Stimulated activated naive CD8-positive, alpha-beta T cell treated with anti-CD3 and anti-CD28 coated beads, Interleukin-15, Interleukin-2, amounts not matched to agents 100 ng/mL and 50 ng/mL, for 24 hours (primary cell): Measurements from ENCODE around the gene VSTM5.
A peak's percentile ranks its signal among the peaks of the same experiment; 100 is the strongest.
"Not testable (repeated sequence)": the region's sequence is repeated elsewhere in the genome, so short reads cannot be mapped to it uniquely, and the experiment has no call there.

ENCODE experiments used
- H3K27ac Mint-ChIP-seq: one replicate; pipeline ENCODE4 v1.8.0; 2021; ENCODE audit warnings: mild to moderate bottlenecking, mixed read lengths
- H3K27me3 Mint-ChIP-seq: one replicate; pipeline ENCODE4 v1.8.0; 2021; ENCODE audit warnings: mixed read lengths
- H3K36me3 Mint-ChIP-seq: one replicate; pipeline ENCODE4 v1.8.0; 2021; ENCODE audit warnings: low read depth, mixed read lengths
- H3K4me1 Mint-ChIP-seq: one replicate; pipeline ENCODE4 v1.8.0; 2021; ENCODE audit warnings: low read depth, mixed read lengths
- H3K4me3 Mint-ChIP-seq: one replicate; pipeline ENCODE4 v1.8.0; 2021; ENCODE audit warnings: mild to moderate bottlenecking, mixed read lengths
- H3K9me3 Mint-ChIP-seq: one replicate; pipeline ENCODE4 v1.8.0; 2021; ENCODE audit warnings: mixed read lengths

Gene VSTM5

DNA sequence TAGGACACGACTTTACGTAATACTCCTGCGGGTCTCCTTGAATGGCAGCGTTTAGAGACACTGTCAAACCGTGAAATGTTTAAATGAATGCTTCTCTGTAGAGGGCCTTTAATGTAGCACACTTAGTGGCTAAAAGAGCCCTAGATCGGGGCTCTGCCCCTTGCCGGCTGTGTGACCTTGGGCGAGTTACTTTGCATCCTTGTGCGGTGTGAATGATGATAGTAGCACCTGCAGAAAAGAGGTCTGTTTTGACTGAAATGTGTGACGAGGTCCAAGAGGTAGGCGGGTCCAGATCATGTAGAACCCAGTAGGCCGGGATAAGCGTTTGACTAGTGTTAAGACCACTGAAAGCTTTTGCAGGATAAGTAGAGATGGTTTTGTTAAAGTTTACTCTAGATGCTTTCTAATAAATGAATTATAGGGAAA lies 65.5 kb downstream of the VSTM5 start:
- H3K4me1 Mint-ChIP-seq, result peaks cover 47% of the 10 kb centered on the region
- peak overlapping the region; percentile 98 for H3K27ac Mint-ChIP-seq
- peak overlapping the region; percentile 100 for H3K4me3 Mint-ChIP-seq
- H3K36me3 Mint-ChIP-seq, result peaks cover 50% of the 10 kb centered on the region
- H3K27me3 Mint-ChIP-seq, result no peaks in the 10 kb centered on the region
- H3K9me3 Mint-ChIP-seq, result no peaks in the 10 kb centered on the region

DNA sequence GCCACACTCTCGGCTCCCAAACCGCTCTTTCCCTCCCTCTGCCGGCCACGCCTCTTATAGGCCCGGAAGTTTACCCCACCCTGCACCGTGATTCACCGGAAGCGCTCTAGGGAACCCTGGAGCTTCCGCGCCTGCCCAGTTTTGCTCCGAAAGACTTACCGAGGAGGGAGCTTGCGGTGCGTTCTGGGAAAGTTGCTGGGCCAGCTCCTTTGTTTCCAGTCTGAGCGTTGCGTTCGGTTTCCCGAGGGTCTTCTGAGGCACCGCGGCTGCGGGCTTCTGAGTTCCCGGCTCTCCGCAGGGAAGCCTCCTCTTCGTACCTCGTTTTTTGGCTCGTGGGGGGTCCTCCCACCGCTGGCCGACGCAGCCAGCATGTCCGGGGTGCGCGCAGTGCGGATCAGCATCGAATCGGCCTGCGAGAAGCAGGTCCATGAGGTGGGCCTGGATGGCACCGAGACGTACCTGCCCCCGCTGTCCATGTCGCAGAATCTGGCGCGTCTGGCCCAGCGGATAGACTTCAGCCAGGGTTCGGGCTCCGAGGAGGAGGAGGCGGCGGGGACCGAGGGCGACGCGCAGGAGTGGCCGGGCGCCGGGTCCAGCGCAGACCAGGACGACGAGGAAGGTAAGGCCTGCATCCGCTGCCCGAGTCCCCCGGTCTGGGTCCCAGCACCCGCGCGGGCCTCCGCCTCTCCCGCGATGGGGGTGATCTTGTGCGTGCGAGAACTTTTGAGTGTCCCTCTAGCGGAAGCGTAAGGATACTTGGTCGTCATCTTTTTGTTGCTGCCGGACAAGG lies 66.1 kb downstream of the VSTM5 start, which contains the start of gene MED17:
Gene MED17 (plus strand): TSS at position 138 of the 790 bp plus-strand sequence. CDS start 232 bp downstream, at position 370.
- no peaks in the 10 kb centered on the region for H3K27me3 Mint-ChIP-seq
- no peaks in the 10 kb centered on the region for H3K9me3 Mint-ChIP-seq
- H3K4me1 Mint-ChIP-seq, result peaks cover 47% of the 10 kb centered on the region
- peaks cover 51% of the 10 kb centered on the region for H3K36me3 Mint-ChIP-seq
- peak within 1 kb of the TSS; percentile 98 for H3K27ac Mint-ChIP-seq
- H3K4me3 Mint-ChIP-seq, result peak within 1 kb of the TSS; percentile 100

DNA sequence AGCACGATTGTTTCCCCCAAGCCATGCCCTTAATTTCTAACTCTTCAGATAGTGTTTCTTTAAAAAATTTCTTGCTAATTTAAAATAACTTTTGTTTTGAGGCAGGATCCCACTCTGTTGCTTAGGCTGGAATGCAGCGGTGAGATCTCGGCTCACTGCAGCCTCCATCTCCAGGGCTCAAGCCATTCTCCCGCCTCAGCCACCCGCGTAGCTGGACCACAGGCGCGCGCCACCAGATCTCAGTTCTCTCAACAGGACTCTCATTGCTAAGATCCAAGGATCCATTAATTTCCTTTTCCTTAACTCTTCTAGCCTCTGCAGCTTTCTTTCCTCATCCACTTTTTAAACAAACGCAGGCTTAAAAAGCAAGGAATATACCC lies 66.7 kb downstream of the VSTM5 start:
- H3K36me3 Mint-ChIP-seq, result peaks cover 48% of the 10 kb centered on the region
- no peaks in the 10 kb centered on the region for H3K9me3 Mint-ChIP-seq
- H3K27me3 Mint-ChIP-seq, result no peaks in the 10 kb centered on the region
- peak overlapping the region; percentile 98 for H3K27ac Mint-ChIP-seq
- H3K4me3 Mint-ChIP-seq, result peak overlapping the region; percentile 100
- H3K4me1 Mint-ChIP-seq, result peaks cover 46% of the 10 kb centered on the region

DNA sequence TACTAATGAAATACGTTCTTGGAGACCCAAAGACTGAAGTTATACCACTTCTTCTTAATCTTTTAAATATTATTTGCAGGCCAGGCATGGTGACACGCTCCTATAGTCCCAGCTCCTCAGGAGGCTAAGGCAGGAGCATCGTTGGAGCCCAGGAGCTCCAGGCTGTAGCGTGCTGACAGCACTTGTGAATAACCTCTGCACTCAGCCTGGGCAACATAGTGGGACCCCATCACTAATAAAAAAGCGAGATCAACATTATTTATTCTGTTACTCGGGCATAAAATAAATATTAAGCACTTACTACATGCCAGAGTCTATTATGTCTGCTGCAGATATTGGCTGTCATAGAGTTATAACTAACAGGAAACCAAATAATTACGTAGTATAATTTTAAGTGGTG lies 67.1 kb downstream of the VSTM5 start:
- H3K9me3 Mint-ChIP-seq, result no peaks in the 10 kb centered on the region
- H3K27me3 Mint-ChIP-seq, result no peaks in the 10 kb centered on the region
- peak overlapping the region; percentile 98 for H3K27ac Mint-ChIP-seq
- peaks cover 45% of the 10 kb centered on the region for H3K36me3 Mint-ChIP-seq
- peaks cover 44% of the 10 kb centered on the region for H3K4me1 Mint-ChIP-seq
- H3K4me3 Mint-ChIP-seq, result peak overlapping the region; percentile 100

DNA sequence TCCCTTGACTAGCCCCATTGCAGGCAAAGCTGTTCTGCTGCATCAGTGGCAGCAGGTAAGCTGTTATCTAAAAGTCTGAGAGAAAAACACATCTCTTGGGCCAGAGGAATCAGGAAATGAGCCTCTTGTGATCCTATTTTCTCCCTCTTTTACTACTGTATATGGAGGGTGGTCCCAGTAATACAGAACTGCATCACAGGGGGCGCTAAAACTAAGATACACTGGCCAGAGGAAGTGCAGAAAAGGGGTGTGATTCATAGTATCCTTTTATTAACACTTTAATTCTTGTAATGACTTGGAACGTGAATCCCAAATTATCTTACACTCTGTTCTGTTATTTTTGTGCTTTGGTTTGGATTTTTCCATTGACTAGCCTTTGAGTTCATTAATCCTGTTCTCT lies 75.1 kb downstream of the VSTM5 start:
- Mint-ChIP-seq H3K4me1 (no peaks in the 10 kb centered on the region), H3K27ac (no peak overlapping the region), H3K4me3 (no peak overlapping the region), H3K36me3 (peaks cover 4% of the 10 kb centered on the region), H3K9me3 (no peaks in the 10 kb centered on the region), H3K27me3 (no peaks in the 10 kb centered on the region)

DNA sequence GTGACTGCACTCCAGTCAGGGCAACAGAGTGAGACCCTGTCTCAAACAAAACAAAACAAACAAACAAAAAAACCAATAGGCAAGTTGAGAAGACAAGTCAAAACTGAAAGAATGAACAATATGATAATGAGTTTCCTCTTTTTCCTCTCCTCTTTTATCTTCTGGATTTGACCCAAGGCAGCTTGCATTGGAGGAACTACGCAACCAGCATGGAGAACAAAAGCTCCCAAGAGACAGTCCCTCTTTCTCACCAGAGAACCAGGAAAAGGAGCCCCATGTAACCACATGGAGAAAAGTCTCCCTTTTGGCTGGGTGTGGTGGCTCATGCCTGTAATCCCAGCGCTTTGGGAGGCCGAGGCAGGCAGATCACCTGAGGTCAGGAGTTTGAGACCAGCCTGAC lies 75.9 kb downstream of the VSTM5 start:
- H3K36me3 Mint-ChIP-seq, H3K4me3 Mint-ChIP-seq, H3K27ac Mint-ChIP-seq, H3K9me3 Mint-ChIP-seq, H3K4me1 Mint-ChIP-seq, H3K27me3 Mint-ChIP-seq: not testable (repeated sequence)

DNA sequence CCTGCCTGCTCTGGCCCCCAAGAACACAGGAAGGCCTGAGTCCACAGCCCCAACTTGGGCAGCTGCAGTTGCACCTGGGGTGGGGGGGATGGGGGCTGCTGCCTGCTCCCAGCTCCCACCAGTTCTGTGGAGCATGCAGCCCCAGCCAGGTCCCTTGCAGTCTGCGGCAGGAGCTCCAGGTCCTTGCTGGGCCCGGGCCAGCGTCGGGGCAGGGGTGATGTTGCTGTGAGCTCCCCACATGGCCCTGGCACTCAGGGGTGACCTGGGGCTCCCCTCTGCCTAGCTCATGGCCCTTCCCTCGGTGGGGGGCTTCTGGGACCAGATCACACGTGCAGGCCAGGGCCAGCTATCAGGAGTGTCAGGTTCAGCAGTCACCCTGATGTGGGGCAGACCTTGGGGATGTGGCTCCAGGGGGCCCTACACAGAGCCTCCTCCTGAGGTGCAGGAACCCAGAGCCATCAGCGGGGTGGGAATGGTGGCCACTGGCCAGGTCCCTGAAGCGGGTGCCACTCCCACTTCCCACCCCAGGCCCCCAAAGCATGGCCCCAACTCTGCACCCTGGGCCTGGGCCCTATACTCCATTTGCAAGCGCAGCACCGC lies 76.7 kb downstream of the VSTM5 start:
- no peaks in the 10 kb centered on the region for H3K9me3 Mint-ChIP-seq
- no peaks in the 10 kb centered on the region for H3K36me3 Mint-ChIP-seq
- H3K4me3 Mint-ChIP-seq, result no peak overlapping the region
- no peak overlapping the region for H3K27ac Mint-ChIP-seq
- no peaks in the 10 kb centered on the region for H3K4me1 Mint-ChIP-seq
- no peaks in the 10 kb centered on the region for H3K27me3 Mint-ChIP-seq

DNA sequence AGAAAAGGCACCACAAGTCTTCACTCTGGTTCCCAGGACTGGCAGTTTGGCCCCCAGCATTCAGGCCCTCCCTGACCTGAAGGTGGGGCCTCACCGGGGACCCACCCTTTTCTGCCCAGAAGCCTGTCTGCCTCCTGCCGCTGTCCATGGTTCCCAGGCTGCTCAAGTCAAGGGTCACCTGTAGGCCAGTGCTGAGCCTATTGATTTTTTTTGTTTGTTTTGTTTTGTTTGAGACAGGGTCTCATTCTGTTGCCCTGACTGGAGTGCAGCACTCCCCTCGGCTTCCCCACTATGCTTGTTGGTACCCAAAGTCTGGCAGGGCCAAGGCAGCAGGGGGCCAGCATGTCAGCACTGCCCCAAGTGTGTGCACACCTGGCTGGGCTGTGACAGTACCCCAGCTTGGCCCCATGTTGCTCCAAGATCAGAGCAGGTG lies 77.4 kb downstream of the VSTM5 start:
- Mint-ChIP-seq H3K4me1 (no peaks in the 10 kb centered on the region), H3K9me3 (no peaks in the 10 kb centered on the region), H3K27me3 (no peaks in the 10 kb centered on the region), H3K4me3 (no peak overlapping the region), H3K36me3 (no peaks in the 10 kb centered on the region), H3K27ac (no peak overlapping the region)

DNA sequence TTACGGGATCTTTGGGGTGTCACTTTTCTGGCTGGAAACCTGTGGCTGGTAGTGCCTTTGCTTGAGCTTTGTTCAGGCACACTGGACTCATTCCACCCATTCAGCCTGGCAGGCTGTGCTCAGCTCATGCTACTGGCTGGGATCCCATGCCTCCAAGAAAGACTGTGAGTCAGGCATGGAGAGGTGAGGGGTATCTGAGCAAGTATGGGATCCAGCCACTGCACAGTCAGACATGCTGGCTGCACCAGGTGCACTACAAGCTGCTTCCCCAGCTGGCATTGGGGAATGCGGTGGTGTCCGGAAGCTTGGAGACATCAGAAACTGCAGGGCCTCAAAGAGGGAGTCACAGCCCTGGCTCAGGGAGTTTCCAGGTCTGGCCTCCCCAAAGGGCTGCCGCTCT lies 78.3 kb downstream of the VSTM5 start:
- Mint-ChIP-seq H3K9me3 (no peaks in the 10 kb centered on the region), H3K4me1 (no peaks in the 10 kb centered on the region), H3K36me3 (no peaks in the 10 kb centered on the region), H3K27ac (no peak overlapping the region), H3K27me3 (no peaks in the 10 kb centered on the region), H3K4me3 (no peak overlapping the region)

DNA sequence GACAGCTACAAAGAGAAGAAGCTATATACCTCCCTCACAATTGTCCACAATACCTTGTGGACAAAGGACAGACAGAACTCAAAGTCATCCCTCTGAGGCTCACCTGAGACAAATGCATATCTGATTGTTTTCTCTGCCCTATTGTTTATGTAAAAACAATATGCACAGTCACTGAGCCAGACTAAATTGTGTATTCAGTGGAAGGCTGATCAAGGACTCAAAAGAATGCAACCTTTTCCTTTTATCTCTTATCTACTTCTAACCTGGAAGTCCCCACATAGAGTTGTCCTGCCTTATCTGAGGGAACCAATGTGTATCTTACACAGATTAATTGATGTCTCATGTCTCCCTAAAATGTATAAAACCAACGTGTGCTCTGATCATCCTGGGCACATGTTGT lies 80.3 kb downstream of the VSTM5 start:
- Mint-ChIP-seq H3K36me3 (peaks cover 15% of the 10 kb centered on the region), H3K4me1 (no peaks in the 10 kb centered on the region), H3K27me3 (no peaks in the 10 kb centered on the region), H3K27ac (no peak overlapping the region), H3K4me3 (no peak overlapping the region), H3K9me3 (peaks cover 11% of the 10 kb centered on the region)
